Lung (tissue), 12 donors: ENCODE data around the gene HLX. TPM values are rescaled to one million over a fixed set of nuclear protein-coding genes. Genes with fewer than 3 reads are reported as not detected.

ENCODE experiments used
- ATAC-seq: fragments of 200-7000 bp; cut with Tn5 transposase; one replicate; pipeline ENCODE4 v1.9.1; 2020; ENCODE audit warnings: moderate number of reproducible peaks; ENCODE audit not compliant: insufficient read depth, low FRiP score
- DNase-seq, 3 donors: peaks; one replicate each; pipeline ENCODE4 v3.0.0-alpha.2; 2013 to 2017
- H3K27ac ChIP-seq, 2 donors: one replicate each; pipeline ENCODE4 v1.5.1; 2013; ENCODE audit warnings: mild to moderate bottlenecking in 2 of 2, moderate library complexity in 2 of 2, control low read depth in 1 of 2, inconsistent platforms in 1 of 2, low read depth in 1 of 2, low read length in 1 of 2
- H3K27me3 ChIP-seq, 3 donors: one replicate each; pipeline ENCODE4 v1.5.1; 2013; ENCODE audit warnings: low read length in 2 of 3; ENCODE audit not compliant: control insufficient read depth in 3 of 3, insufficient read depth in 3 of 3
- H3K36me3 ChIP-seq, 4 donors: one replicate each; pipeline ENCODE4 v1.5.1; 2013; ENCODE audit warnings: low read length in 4 of 4, mild to moderate bottlenecking in 1 of 4, moderate library complexity in 1 of 4; ENCODE audit not compliant: control insufficient read depth in 4 of 4, insufficient read depth in 4 of 4
- H3K4me1 ChIP-seq, 5 donors: one replicate each; pipeline ENCODE4 v1.5.1; 2013; ENCODE audit warnings: low read length in 5 of 5, mild to moderate bottlenecking in 2 of 5, moderate library complexity in 1 of 5; ENCODE audit not compliant: control insufficient read depth in 5 of 5, insufficient read depth in 5 of 5
- H3K4me3 ChIP-seq: one replicate; pipeline ENCODE4 v1.5.1; 2013; ENCODE audit warnings: mild to moderate bottlenecking, control low read depth, moderate library complexity
- H3K9ac ChIP-seq, 2 donors: one replicate each; pipeline ENCODE4 v1.5.1; 2013; ENCODE audit warnings: low read length in 2 of 2, control low read depth in 1 of 2; ENCODE audit not compliant: insufficient read depth in 1 of 2
- H3K9me3 ChIP-seq, 4 donors: one replicate each; pipeline ENCODE4 v1.5.1; 2013; ENCODE audit warnings: low read length in 3 of 4, mild to moderate bottlenecking in 1 of 4, moderate library complexity in 1 of 4; ENCODE audit not compliant: control insufficient read depth in 4 of 4, insufficient read depth in 3 of 4
- WGBS, 2 donors: extraction: QIAGEN DNeasy Blood & Tissue Kit; methylation state at CpG; one replicate each; pipeline ENCODE4 v1.1.7; 2013; 5-methylcytosine and 5-hydroxymethylcytosine counted together
- polyA plus RNA-seq, 2 donors: library from polyadenylated mRNA; stranded (reverse); fragments of 200-250 nt; gene quantifications; one replicate each; pipeline ENCODE4 v1.2.1, GENCODE V29; 2013
- total RNA-seq, 2 donors: library from RNA; depleted of rRNA in 1 of 2; stranded (reverse); fragments of >200 nt in 1 of 2; gene quantifications; one replicate each; pipeline ENCODE4 v1.2.1, GENCODE V29; 2014 to 2021
- TF ChIP-seq, protein P1 (sequence below): IDR thresholded peaks from 2 replicates; pipeline ENCODE4 v1.5.1; 2012; ENCODE audit warnings: mild to moderate bottlenecking; ENCODE audit errors: control extremely low read depth, extremely low read depth
- donor health status: control.
- donor health status: control.
- donor health status: Bipolar disorder and iron deficiency.
- donor health status: healthy.
- donor health status: DM: yes; HTN: yes; CAD: no.

The HLX gene
- total and polyA plus RNA-seq, 4 donors: 14.8 to 36.7 (median 25.7) TPM

DNA sequence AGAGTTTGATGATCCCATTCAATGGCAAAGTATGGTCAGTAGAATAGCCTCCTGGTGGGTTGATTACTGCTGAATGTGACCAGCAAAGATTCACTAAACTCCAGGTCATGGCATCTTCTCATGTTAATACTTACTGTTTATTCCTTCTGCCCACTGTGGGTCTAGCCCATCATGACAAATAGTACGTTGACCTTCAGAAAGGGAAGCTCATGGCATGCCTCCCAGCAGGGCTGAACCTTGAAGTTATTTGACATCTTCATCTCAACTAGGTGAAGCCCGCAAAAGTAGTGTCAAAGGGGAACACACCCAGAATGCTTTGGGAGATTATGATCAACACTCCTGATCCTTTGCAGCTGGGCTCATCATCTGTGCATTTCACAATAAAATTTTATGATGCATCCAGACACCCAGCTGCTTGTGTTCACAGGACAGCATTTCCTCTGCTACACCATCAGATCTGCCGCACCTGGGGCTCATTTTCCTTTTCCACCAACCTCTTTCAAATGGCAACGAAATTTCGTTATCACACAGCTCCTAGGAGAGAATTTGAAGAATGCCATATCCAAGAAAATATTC, 49.6 kb downstream of the HLX start:
- no peaks in the 10 kb centered on the region for H3K4me1 ChIP-seq
- no peak overlapping the region for H3K4me3 ChIP-seq
- no peaks in the 10 kb centered on the region for H3K36me3 ChIP-seq
- H3K9ac ChIP-seq: no peak overlapping the region
- H3K9me3 ChIP-seq: no peaks in the 10 kb centered on the region
- TF ChIP-seq, protein P1, sequence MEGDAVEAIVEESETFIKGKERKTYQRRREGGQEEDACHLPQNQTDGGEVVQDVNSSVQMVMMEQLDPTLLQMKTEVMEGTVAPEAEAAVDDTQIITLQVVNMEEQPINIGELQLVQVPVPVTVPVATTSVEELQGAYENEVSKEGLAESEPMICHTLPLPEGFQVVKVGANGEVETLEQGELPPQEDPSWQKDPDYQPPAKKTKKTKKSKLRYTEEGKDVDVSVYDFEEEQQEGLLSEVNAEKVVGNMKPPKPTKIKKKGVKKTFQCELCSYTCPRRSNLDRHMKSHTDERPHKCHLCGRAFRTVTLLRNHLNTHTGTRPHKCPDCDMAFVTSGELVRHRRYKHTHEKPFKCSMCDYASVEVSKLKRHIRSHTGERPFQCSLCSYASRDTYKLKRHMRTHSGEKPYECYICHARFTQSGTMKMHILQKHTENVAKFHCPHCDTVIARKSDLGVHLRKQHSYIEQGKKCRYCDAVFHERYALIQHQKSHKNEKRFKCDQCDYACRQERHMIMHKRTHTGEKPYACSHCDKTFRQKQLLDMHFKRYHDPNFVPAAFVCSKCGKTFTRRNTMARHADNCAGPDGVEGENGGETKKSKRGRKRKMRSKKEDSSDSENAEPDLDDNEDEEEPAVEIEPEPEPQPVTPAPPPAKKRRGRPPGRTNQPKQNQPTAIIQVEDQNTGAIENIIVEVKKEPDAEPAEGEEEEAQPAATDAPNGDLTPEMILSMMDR: no peak
- WGBS, 2 donors: 68 to 71% methylated on average over 5 of the region's 5 CpGs
- ATAC-seq (no peak), DNase-seq (no peak)
- no peak overlapping the region for H3K27ac ChIP-seq
- H3K27me3 ChIP-seq: no peaks in the 10 kb centered on the region

DNA sequence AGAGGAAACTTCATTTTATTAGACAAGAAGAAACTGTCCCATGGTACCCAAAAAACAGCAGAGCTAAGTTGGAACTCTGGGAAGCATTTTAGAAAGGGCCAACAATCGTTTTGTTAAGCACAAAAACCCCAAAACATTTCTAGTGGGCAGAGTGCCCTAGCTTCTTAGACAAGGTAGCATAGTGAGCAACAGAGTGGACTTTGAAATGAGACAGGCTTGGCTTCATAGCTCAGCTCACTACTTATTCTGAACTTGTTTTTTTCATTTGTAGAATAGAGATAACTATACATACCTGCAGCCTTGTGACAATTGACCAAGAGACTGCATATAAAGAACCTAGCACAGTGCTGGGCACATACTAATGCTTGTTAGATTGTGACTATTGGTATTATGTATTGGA, 50.1 kb downstream of the HLX start:
- 53 to 70% methylated on average over 1 of the region's 1 CpG for WGBS, 2 donors

More for the DNA sequence above, 50.1 kb downstream of the HLX start:
- Histone ChIP-seq H3K4me3 (no peak overlapping the region), H3K27ac (no peak overlapping the region), H3K36me3 (no peaks in the 10 kb centered on the region), H3K9me3 (no peaks in the 10 kb centered on the region), H3K27me3 (no peaks in the 10 kb centered on the region), H3K4me1 (no peaks in the 10 kb centered on the region), H3K9ac (no peak overlapping the region)
- no peak for ATAC-seq
- TF ChIP-seq, protein P1: no peak
- DNase-seq: no peak

Other genes with a start within 250 kb of the HLX start
- gene C1orf115, start 189.1 kb upstream of the HLX start, total RNA-seq: 10 to 100 TPM; 18.2 to 19.0 TPM
- 10 to 100 TPM; 13.3 to 18.9 TPM for gene C1orf115, start 189.1 kb upstream of the HLX start, polyA plus RNA-seq
- gene MTARC2, start 131.1 kb upstream of the HLX start, total RNA-seq: 10 to 100 TPM; 42.9 to 49.9 TPM
- 10 to 100 TPM; 21.4 to 36.1 TPM for gene MTARC2, start 131.1 kb upstream of the HLX start, polyA plus RNA-seq
- gene MTARC1, start 92.5 kb upstream of the HLX start, total RNA-seq: 10 to 100 TPM; 19.2 to 22.3 TPM
- gene MTARC1, start 92.5 kb upstream of the HLX start, polyA plus RNA-seq: 10 to 100 TPM; 10.1 to 12.3 TPM